Nephron progenitor cell (in vitro differentiated cells): ENCODE data around the gene DYRK1B.

ENCODE experiments used
- DNase-seq: peaks from one replicate; pipeline ENCODE4 v3.0.0; 2021
- H3K27ac Mint-ChIP-seq: 2 replicates; pipeline ENCODE4 v1.8.0; 2021; ENCODE audit warnings: mild to moderate bottlenecking, moderate library complexity, mixed read lengths
- H3K27me3 Mint-ChIP-seq: 2 replicates; pipeline ENCODE4 v1.8.0; 2021; ENCODE audit warnings: mild to moderate bottlenecking, low read depth, mixed read lengths; ENCODE audit not compliant: poor library complexity
- H3K36me3 Mint-ChIP-seq: 2 replicates; pipeline ENCODE4 v1.8.0; 2021; ENCODE audit warnings: low read depth, mixed read lengths
- H3K4me1 Mint-ChIP-seq: 2 replicates; pipeline ENCODE4 v1.8.0; 2021; ENCODE audit warnings: mixed read lengths
- H3K4me3 Mint-ChIP-seq: 2 replicates; pipeline ENCODE4 v1.8.0; 2021; ENCODE audit warnings: mild to moderate bottlenecking, moderate library complexity, mixed read lengths
- H3K9me3 Mint-ChIP-seq: 2 replicates; pipeline ENCODE4 v1.8.0; 2021; ENCODE audit warnings: mild to moderate bottlenecking, moderate library complexity, mixed read lengths
- CTCF ChIP-seq: fragments of 200-600 bp; sonication (generic); IDR thresholded peaks from 2 replicates; pipeline ENCODE4 v1.5.0; 2021; ENCODE audit warnings: antibody characterized with exemption

Gene DYRK1B

DNA sequence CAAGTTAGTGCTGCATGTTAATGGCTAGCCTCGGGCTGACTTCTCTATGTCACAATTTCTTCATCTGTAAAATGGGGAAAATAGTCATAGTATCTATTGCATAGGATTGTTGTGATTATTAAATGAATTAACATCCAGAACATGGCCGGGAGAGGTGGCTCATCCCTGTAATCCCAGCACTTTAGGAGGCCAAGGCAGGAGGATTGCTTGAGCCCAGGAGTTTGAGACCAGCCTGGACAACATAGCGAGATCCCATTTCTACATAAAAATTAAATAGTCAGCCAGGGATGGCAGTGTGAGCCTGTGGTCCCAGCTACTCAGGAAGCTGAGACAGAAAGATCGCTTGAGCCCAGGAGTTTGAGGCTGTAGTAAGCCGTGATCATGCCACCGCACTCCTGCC, 34.0 kb upstream of the DYRK1B start:
- Mint-ChIP-seq H3K27me3 (peaks cover 25% of the 10 kb centered on the region), H3K27ac (no peak overlapping the region), H3K36me3 (no peaks in the 10 kb centered on the region), H3K4me1 (peaks cover 8% of the 10 kb centered on the region), H3K9me3 (no peaks in the 10 kb centered on the region), H3K4me3 (no peak overlapping the region)
- TF ChIP-seq CTCF, result no peak
- DNase-seq, result no peak

GRCh38 chr19:39867133-39867532, 33.2 kb upstream of the DYRK1B start:
- no peaks in the 10 kb centered on the region for H3K36me3 Mint-ChIP-seq
- H3K4me1 Mint-ChIP-seq, result peaks cover 8% of the 10 kb centered on the region
- no peak overlapping the region for H3K4me3 Mint-ChIP-seq
- DNase-seq, result no peak
- H3K9me3 Mint-ChIP-seq, result no peaks in the 10 kb centered on the region
- no peak for TF ChIP-seq CTCF
- H3K27ac Mint-ChIP-seq, result no peak overlapping the region
- peaks cover 31% of the 10 kb centered on the region for H3K27me3 Mint-ChIP-seq

- no peaks in the 10 kb centered on the region for H3K36me3 Mint-ChIP-seq
- no peak for TF ChIP-seq CTCF
- H3K9me3 Mint-ChIP-seq, result no peaks in the 10 kb centered on the region
- no peak overlapping the region for H3K4me3 Mint-ChIP-seq
- H3K4me1 Mint-ChIP-seq, result peaks cover 8% of the 10 kb centered on the region
- H3K27ac Mint-ChIP-seq, result no peak overlapping the region
- H3K27me3 Mint-ChIP-seq, result peaks cover 34% of the 10 kb centered on the region
- DNase-seq, result no peak
These were observed 32.0 kb upstream of the DYRK1B start for GRCh38 chr19:39865953-39866352.

GRCh38 chr19:39865186-39865585, 31.2 kb upstream of the DYRK1B start:
- Mint-ChIP-seq H3K4me3 (no peak overlapping the region), H3K36me3 (no peaks in the 10 kb centered on the region), H3K27me3 (peaks cover 34% of the 10 kb centered on the region), H3K4me1 (peaks cover 5% of the 10 kb centered on the region), H3K9me3 (no peaks in the 10 kb centered on the region), H3K27ac (no peak overlapping the region)
- no peak for DNase-seq
- TF ChIP-seq CTCF, result no peak

DNA sequence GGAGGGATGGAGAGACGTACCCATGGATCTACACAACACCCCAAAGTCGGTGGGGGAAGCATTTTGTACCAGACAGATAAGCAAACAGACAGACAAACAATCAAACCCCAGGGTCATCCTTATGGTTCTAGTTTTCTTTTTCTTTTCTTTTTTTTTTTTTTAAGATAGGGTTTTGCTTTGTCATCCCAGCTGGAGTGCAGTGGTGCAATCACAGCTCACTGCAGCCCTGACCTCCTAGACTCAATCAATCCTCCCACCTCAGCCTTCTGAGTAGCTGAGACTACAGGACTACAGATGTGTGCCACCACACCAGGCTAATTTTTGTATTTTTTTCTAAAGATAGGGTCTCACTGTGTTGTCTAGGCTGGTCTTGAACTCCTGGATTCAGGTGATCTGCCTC, 30.2 kb upstream of the DYRK1B start:
- H3K27ac Mint-ChIP-seq, result no peak overlapping the region
- DNase-seq, result no peak
- no peaks in the 10 kb centered on the region for H3K9me3 Mint-ChIP-seq
- no peaks in the 10 kb centered on the region for H3K36me3 Mint-ChIP-seq
- no peak overlapping the region for H3K4me3 Mint-ChIP-seq
- H3K4me1 Mint-ChIP-seq, result no peaks in the 10 kb centered on the region
- H3K27me3 Mint-ChIP-seq, result peaks cover 30% of the 10 kb centered on the region
- no peak for TF ChIP-seq CTCF

- Mint-ChIP-seq H3K4me3 (peak overlapping the region; percentile 30), H3K4me1 (no peaks in the 10 kb centered on the region), H3K27ac (no peak overlapping the region), H3K9me3 (peaks cover 10% of the 10 kb centered on the region), H3K36me3 (no peaks in the 10 kb centered on the region), H3K27me3 (peaks cover 17% of the 10 kb centered on the region)
- DNase-seq, result peak; percentile 18
- no peak for TF ChIP-seq CTCF
These were observed 24.6 kb upstream of the DYRK1B start for GRCh38 chr19:39858541-39858940.
